Left ventricle myocardium inferior (tissue), 1 donor: ENCODE data around the gene HLA-E. TPM values are rescaled to one million over a fixed set of nuclear protein-coding genes. Genes with fewer than 3 reads are reported as not detected.
"Not testable (repeated sequence)": the region's sequence is repeated elsewhere in the genome, so short reads cannot be mapped to it uniquely, and the experiment has no call there.

Source experiments
- DNase-seq: peaks from one replicate; pipeline ENCODE4 v3.0.0-alpha.2; 2020
- H3K27ac ChIP-seq: fragments of 200-600 bp; replicated peaks from 2 replicates; pipeline ENCODE4 v1.8.0; 2021
- H3K27me3 ChIP-seq: fragments of 200-600 bp; 2 replicates; pipeline ENCODE4 v1.8.0; 2021; ENCODE audit warnings: low read depth
- H3K36me3 ChIP-seq: fragments of 200-600 bp; 2 replicates; pipeline ENCODE4 v1.8.0; 2021
- H3K4me1 ChIP-seq: fragments of 200-600 bp; 2 replicates; pipeline ENCODE4 v1.8.0; 2021
- H3K4me3 ChIP-seq: fragments of 200-600 bp; 2 replicates; pipeline ENCODE4 v1.8.0; 2021; ENCODE audit warnings: mild to moderate bottlenecking, moderate library complexity
- H3K9me3 ChIP-seq: fragments of 200-600 bp; replicated peaks from 2 replicates; pipeline ENCODE4 v1.8.0; 2021
- intact Hi-C: fragments of 100-400 bp; cut with micrococcal nuclease; formaldehyde crosslinking; loops from one replicate; pipeline ENCODE4 v1.11.0; 2022
- total RNA-seq: library from RNA; stranded (reverse); fragmentation: NEBNext Ultra II Directional; extraction: Animal tissue kit (Norgen Biotek cat#: 25700); gene quantifications from one replicate; pipeline ENCODE4 v1.2.1, GENCODE V29; 2021
- TF ChIP-seq, protein P1 (sequence below): fragments of 200-600 bp; IDR thresholded peaks from 2 replicates; pipeline ENCODE4 v1.8.0; 2021; ENCODE audit warnings: antibody characterized with exemption, mild to moderate bottlenecking, borderline replicate concordance
- donor health status: DM: no; HTN: yes; CAD: no; lungs with severe emphysema.

The HLA-E gene
- total RNA-seq, 1 donor from 2014 or later, result 142 TPM

DNA sequence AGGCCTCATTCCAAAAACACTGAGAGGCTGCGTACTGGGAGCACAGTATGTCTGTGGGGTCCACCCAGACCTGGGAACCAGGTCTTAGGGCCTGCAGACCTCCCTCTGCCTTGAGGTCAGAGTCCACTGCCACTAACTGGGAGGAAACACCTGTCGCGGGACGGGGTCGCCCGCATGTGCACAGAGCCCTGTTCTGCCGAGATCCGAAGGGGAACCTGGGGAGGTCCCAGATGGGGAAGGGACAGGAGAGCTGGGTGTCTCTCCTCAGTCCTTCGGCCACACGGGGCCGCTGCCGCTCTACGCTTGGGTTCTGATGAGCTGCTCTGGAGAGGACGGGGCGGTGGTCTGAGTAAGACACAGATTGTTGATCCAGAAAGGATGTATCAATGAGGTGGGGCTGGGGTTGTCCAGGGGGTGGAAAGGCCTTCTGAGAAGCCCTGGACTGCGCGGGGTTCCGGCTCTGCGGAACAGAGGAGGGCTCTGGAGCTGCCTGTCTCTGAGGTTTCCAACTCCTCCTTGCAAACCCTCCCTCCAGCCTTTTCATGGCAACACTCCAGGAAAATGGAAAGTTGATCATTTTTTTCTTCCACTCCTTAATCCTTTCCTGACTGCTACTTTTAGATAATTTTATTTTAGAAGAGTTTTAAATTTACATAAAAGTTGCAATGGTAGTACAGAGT lies 7.2 kb upstream of the HLA-E start:
- H3K9me3 ChIP-seq, result not testable (repeated sequence)
- intact Hi-C loops, result loop anchor here (2.0 kb wide), 1 partner anchor 63 kb away; no protein-coding TSS in a partner anchor
- DNase-seq, result peak; percentile 70

DNA sequence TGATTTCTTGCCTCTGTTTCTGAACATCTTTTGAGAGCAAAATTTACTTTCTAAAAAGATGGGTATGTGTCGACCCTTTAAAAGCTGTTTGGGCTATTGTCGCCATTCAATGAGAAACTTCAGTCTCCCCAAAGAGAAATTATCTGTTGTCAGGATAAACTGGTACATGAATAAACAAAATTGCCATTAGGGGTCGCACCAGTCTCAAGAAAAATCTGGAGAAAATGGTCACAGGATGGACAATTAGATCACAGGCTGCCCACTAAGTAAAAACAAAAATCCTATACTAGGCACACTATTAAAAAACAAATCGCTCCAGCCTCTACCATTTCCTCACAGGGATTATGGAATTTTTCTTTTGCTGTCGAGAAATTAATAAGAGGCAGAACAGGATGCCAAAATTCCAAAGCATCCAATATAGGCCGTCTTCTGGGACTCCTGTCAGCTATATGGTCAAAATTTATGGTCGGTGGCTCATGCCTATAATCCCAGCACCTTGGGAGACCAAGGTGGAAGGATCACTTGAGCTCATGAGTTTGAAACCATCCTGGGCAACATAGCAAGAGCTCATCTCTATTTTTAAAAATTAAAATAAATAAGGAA lies 5.5 kb upstream of the HLA-E start:
- intact Hi-C loops, result loop anchor here (2.0 kb wide), 1 partner anchor 61 kb away; no protein-coding TSS in a partner anchor
- no peak overlapping the region for H3K27ac ChIP-seq
- TF ChIP-seq, protein P1, sequence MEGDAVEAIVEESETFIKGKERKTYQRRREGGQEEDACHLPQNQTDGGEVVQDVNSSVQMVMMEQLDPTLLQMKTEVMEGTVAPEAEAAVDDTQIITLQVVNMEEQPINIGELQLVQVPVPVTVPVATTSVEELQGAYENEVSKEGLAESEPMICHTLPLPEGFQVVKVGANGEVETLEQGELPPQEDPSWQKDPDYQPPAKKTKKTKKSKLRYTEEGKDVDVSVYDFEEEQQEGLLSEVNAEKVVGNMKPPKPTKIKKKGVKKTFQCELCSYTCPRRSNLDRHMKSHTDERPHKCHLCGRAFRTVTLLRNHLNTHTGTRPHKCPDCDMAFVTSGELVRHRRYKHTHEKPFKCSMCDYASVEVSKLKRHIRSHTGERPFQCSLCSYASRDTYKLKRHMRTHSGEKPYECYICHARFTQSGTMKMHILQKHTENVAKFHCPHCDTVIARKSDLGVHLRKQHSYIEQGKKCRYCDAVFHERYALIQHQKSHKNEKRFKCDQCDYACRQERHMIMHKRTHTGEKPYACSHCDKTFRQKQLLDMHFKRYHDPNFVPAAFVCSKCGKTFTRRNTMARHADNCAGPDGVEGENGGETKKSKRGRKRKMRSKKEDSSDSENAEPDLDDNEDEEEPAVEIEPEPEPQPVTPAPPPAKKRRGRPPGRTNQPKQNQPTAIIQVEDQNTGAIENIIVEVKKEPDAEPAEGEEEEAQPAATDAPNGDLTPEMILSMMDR, result peak; percentile 69
- no peak overlapping the region for H3K4me3 ChIP-seq
- DNase-seq, result no peak
- H3K36me3 ChIP-seq, result no peaks in the 10 kb centered on the region
- no peaks in the 10 kb centered on the region for H3K9me3 ChIP-seq
- peaks cover 44% of the 10 kb centered on the region for H3K27me3 ChIP-seq
- H3K4me1 ChIP-seq, result peaks cover 7% of the 10 kb centered on the region

More for the DNA sequence above, 7.2 kb upstream of the HLA-E start:
- H3K27me3 ChIP-seq, result peaks cover 60% of the 10 kb centered on the region
- H3K4me1 ChIP-seq, H3K36me3 ChIP-seq, H3K27ac ChIP-seq: not testable (repeated sequence)
- TF ChIP-seq, protein P1, result peak; percentile 80
- peak overlapping the region; percentile 30 for H3K4me3 ChIP-seq

DNA sequence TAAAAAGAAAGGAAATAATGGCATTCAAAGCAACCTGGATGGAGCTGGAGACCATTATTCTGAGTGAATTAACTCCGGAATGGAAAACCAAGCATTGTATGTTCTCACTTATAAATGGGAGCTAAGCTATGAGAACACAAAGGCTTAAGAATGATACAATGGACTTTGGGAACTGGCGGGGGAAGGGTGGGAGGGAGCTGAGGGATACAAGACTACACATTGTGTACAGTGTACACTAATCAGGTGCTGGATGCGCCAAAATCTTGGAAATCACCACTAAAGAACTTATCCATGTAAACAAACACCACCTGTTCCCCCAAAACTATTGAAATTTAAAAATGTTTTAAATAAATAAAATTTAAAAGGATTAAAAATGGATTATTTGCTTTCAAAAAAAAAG lies 4.1 kb upstream of the HLA-E start:
- Histone ChIP-seq H3K4me3 (no peak overlapping the region), H3K27me3 (peaks cover 29% of the 10 kb centered on the region), H3K4me1 (peaks cover 16% of the 10 kb centered on the region), H3K36me3 (peaks cover 2% of the 10 kb centered on the region), H3K9me3 (no peaks in the 10 kb centered on the region), H3K27ac (no peak overlapping the region)
- intact Hi-C loops, result no loop called here
- TF ChIP-seq, protein P1, result no peak
- no peak for DNase-seq

DNA sequence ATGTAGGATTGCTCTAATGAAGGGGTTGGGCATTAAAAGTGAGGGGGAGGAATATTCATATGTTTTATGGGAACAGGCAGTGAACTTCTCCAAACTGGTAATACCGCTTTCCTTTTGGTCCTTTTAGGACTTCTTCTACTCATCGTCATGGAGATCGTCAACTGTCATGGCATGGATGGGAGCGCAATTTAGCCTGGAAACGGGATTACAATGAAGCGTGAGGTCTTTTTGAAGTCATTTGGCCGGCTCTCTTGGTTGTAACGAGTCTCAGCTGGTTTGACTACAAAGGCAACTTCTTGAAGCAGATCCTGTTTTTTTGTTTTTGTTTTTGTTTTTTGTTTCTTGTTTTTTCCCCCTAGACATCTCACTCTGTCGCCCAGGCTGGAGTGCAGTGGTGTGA lies 1.4 kb upstream of the HLA-E start:
- intact Hi-C loops, result no loop called here
- DNase-seq, result no peak

DNA sequence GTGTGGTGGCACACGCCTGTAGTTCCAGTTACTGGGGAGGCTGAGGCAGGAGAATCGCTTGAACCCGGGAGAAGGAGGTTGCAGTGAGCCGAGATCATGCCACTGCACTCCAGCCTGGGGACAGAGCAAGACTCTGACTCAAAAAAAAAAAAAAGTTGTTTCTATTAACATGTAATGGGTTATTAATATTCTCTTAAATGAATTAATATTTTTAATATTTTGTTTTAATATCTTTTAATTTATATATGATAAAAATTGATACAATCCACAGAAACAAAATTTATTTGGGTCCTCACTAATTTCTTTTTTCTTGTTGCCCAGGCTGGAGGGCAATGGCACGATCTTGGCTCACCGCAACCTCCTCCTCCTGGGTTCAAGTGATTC lies 620 bp upstream of the HLA-E start:
- H3K4me1 ChIP-seq, result peaks cover 44% of the 10 kb centered on the region
- H3K4me3 ChIP-seq, result peak overlapping the region; percentile 99
- H3K27ac ChIP-seq, result peak overlapping the region; percentile 99
- H3K36me3 ChIP-seq, result peaks cover 36% of the 10 kb centered on the region
- H3K9me3 ChIP-seq, intact Hi-C loops, DNase-seq, H3K27me3 ChIP-seq: not testable (repeated sequence)

More for the DNA sequence above, 1.4 kb upstream of the HLA-E start:
- Histone ChIP-seq H3K27me3 (peaks cover 6% of the 10 kb centered on the region), H3K9me3 (no peaks in the 10 kb centered on the region), H3K4me3 (no peak overlapping the region), H3K27ac (no peak overlapping the region), H3K4me1 (peaks cover 36% of the 10 kb centered on the region), H3K36me3 (peaks cover 28% of the 10 kb centered on the region)
- TF ChIP-seq, protein P1, result no peak
